B cell (primary cell): ENCODE data around the gene PGAM5.

ENCODE experiments used
- CTCF ChIP-seq: fragments of 200-600 bp; IDR thresholded peaks from one replicate; pipeline ENCODE4 v1.8.0; 2022; ENCODE audit warnings: antibody characterized with exemption, mild to moderate bottlenecking
- EZH2 ChIP-seq: IDR thresholded peaks from 2 replicates; pipeline ENCODE4 v1.6.1; 2012; ENCODE audit warnings: borderline replicate concordance, low read depth, mild to moderate bottlenecking, moderate library complexity, low read length; ENCODE audit not compliant: insufficient read depth, poor library complexity, severe bottlenecking

GRCh38 chr12:132665149-132665491 lies 45.5 kb upstream of the PGAM5 start:
- TF ChIP-seq CTCF (no peak), EZH2 (no peak)
